ENCODE measurements around the gene MIER1. TPM values are rescaled to one million over a fixed set of nuclear protein-coding genes. Genes with fewer than 3 reads are reported as not detected.

Gene MIER1
- total and polyA plus RNA-seq, 9 of the 15 experiments (the other 6 are each of a cell fraction or from before 2014, with no cell fraction given) = 13.9 to 34.8 (median 21.5) TPM

DNA sequence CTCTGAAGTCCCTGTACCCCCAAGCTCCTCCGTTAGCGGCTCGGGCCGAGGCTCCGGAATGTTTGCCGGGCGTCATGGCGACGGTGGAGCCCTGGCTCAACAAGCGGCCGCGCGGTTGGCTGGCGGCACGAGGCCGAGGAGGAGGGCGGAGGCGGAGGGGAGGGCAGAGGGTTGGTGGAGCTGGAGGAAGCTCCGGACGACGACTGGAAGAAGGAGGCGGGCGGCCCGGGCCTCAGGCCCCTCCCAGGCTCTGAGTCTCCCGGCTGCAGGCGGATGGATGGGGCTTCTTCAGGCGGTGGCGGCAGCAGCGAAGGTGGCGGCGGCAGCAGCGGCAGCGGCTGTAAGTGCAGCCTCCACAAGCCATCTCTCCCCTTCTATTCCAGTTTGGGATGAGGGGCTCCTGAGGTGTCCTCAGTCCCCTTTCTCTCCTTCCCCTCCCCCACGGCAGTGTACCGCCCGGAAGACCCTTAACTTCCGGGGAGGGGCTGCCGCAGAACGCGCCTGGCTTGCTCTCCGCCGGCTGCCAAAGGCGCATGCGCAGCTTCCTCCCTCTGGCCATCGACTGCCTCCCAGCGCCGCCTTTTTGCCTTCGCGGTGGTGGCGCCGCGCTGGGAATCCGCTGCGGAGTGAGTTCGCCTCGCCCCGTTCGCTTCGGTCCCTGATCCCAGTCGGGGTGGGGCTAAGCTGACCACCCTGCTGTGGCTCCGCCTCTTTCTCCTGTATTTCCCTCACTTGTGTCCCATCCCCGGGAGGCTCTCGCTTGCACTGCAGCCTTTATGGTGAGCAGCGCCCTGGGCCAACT, at the start of gene MIER1, which contains the start of gene DNAI4 (continued):
- TF ChIP-seq, protein P1, sequence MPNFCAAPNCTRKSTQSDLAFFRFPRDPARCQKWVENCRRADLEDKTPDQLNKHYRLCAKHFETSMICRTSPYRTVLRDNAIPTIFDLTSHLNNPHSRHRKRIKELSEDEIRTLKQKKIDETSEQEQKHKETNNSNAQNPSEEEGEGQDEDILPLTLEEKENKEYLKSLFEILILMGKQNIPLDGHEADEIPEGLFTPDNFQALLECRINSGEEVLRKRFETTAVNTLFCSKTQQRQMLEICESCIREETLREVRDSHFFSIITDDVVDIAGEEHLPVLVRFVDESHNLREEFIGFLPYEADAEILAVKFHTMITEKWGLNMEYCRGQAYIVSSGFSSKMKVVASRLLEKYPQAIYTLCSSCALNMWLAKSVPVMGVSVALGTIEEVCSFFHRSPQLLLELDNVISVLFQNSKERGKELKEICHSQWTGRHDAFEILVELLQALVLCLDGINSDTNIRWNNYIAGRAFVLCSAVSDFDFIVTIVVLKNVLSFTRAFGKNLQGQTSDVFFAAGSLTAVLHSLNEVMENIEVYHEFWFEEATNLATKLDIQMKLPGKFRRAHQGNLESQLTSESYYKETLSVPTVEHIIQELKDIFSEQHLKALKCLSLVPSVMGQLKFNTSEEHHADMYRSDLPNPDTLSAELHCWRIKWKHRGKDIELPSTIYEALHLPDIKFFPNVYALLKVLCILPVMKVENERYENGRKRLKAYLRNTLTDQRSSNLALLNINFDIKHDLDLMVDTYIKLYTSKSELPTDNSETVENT (CRISPR knock-in tag; IDR thresholded peaks at IDR 0.05) = 0 out of 2 replicates have a peak, but pooled peaks have one; percentile 5
- TF ChIP-seq NFYB (IDR thresholded peaks at IDR 0.05; ENCODE audit: extremely low read depth, insufficient read length) (peak; percentile 55), ZC3H4 (CRISPR knock-in tag; IDR thresholded peaks at IDR 0.05; ENCODE audit: borderline replicate concordance) (no peak), MYC (IDR thresholded peaks at IDR 0.05; ENCODE audit: low read depth, low read length) (peak; percentile 58), MYC (CRISPR knock-in tag; IDR thresholded peaks at IDR 0.05; ENCODE audit: borderline replicate concordance, low read depth) (no peak), ZBED1 (IDR thresholded peaks at IDR 0.05) (peak; percentile 69; the same call in 1 of the 2 replicates), ZNF609 (CRISPR knock-in tag; IDR thresholded peaks at IDR 0.05; ENCODE audit: borderline replicate concordance) (0 out of 2 replicates have a peak, but pooled peaks have one; percentile 41), KDM4B (IDR thresholded peaks at IDR 0.05; ENCODE audit: borderline replicate concordance in 2 of 2, low read depth in 1 of 2) (peak in 1 of 2 experiments; percentile 71; a peak in 1 of 4 replicates), ZNF551 (CRISPR knock-in tag; IDR thresholded peaks at IDR 0.05) (no peak), ZBTB8A (IDR thresholded peaks at IDR 0.05; ENCODE audit: partially characterized antibody) (no peak)
- TF ChIP-seq, protein P2, sequence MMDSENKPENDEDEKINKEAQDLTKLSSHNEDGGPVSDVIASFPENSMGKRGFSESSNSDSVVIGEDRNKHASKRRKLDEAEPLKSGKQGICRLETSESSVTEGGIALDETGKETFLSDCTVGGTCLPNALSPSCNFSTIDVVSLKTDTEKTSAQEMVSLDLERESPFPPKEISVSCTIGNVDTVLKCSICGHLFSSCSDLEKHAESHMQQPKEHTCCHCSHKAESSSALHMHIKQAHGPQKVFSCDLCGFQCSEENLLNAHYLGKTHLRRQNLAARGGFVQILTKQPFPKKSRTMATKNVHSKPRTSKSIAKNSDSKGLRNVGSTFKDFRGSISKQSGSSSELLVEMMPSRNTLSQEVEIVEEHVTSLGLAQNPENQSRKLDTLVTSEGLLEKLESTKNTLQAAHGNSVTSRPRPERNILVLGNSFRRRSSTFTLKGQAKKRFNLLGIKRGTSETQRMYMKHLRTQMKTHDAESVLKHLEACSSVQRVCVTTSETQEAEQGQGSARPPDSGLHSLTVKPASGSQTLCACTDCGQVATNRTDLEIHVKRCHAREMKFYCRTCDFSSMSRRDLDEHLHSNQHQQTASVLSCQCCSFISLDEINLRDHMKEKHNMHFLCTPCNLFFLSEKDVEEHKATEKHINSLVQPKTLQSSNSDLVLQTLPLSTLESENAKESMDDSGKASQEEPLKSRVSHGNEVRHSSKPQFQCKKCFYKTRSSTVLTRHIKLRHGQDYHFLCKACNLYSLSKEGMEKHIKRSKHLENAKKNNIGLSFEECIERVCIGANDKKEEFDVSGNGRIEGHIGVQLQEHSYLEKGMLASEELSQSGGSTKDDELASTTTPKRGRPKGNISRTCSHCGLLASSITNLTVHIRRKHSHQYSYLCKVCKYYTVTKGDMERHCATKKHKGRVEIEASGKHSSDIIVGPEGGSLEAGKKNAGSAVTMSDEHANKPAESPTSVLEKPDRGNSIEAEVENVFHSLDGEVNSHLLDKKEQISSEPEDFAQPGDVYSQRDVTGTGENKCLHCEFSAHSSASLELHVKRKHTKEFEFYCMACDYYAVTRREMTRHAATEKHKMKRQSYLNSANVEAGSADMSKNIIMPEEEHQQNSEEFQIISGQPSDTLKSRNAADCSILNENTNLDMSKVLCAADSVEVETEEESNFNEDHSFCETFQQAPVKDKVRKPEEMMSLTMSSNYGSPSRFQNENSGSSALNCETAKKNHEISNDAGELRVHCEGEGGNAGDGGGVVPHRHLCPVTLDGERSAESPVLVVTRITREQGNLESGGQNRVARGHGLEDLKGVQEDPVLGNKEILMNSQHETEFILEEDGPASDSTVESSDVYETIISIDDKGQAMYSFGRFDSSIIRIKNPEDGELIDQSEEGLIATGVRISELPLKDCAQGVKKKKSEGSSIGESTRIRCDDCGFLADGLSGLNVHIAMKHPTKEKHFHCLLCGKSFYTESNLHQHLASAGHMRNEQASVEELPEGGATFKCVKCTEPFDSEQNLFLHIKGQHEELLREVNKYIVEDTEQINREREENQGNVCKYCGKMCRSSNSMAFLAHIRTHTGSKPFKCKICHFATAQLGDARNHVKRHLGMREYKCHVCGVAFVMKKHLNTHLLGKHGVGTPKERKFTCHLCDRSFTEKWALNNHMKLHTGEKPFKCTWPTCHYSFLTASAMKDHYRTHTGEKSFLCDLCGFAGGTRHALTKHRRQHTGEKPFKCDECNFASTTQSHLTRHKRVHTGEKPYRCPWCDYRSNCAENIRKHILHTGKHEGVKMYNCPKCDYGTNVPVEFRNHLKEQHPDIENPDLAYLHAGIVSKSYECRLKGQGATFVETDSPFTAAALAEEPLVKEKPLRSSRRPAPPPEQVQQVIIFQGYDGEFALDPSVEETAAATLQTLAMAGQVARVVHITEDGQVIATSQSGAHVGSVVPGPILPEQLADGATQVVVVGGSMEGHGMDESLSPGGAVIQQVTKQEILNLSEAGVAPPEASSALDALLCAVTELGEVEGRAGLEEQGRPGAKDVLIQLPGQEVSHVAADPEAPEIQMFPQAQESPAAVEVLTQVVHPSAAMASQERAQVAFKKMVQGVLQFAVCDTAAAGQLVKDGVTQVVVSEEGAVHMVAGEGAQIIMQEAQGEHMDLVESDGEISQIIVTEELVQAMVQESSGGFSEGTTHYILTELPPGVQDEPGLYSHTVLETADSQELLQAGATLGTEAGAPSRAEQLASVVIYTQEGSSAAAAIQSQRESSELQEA (IDR thresholded peaks at IDR 0.05; ENCODE audit: low read depth) = peak; percentile 69; the same call in 1 of the 2 replicates

All from K562 (cell line).